ENCODE results near the gene CMTM2. TPM values are rescaled to one million over a fixed set of nuclear protein-coding genes. Genes with fewer than 3 reads are reported as not detected.

CMTM2 gene
- total and polyA plus RNA-seq, 2 of the 4 experiments (the other 2 are of a cell fraction): not detected

GRCh38 chr16:66554021-66554420 is 25.2 kb upstream of the CMTM2 start:
- Histone ChIP-seq H2BK20ac (ENCODE audit: low read depth, low read length) (no peak overlapping the region), H3K27me3 (ENCODE audit: control insufficient read depth, insufficient read depth, low read length) (no peaks in the 10 kb centered on the region), H2BK120ac (ENCODE audit: low read depth, low read length) (no peak overlapping the region), H2BK5ac (ENCODE audit: low read depth, low read length, poor library complexity, severe bottlenecking) (no peak overlapping the region), H3K14ac (replicated peaks; ENCODE audit: low read depth, low read length) (no peak overlapping the region), H3K27ac (ENCODE audit: insufficient read depth, low read length) (no peak overlapping the region), H2AK9ac (replicated peaks; ENCODE audit: low read depth, low read length, poor library complexity) (no peak overlapping the region), H3K4me1 (ENCODE audit: control insufficient read depth, insufficient read depth, low read length) (peaks cover 6% of the 10 kb centered on the region), H3K4me3 (ENCODE audit: insufficient read depth, low read depth, low read length) (no peak overlapping the region), H4K8ac (ENCODE audit: low read depth in 2 of 2, low read length in 2 of 2) (no peak overlapping the region), H3K23ac (ENCODE audit: low read depth, low read length) (no peak overlapping the region), H4K5ac (ENCODE audit: low read depth, low read length) (no peak overlapping the region), H2AFZ (replicated peaks; ENCODE audit: low read length, poor library complexity) (no peak overlapping the region), H3K9ac (ENCODE audit: low read depth, low read length) (no peak overlapping the region), H3K18ac (ENCODE audit: low read depth, low read length) (no peak overlapping the region), H3K36me3 (ENCODE audit: control insufficient read depth, insufficient read depth, low read length) (peaks cover 4% of the 10 kb centered on the region), H4K91ac (ENCODE audit: insufficient read depth, low read depth, low read length) (no peak overlapping the region), H3K56ac (ENCODE audit: extremely low read depth, insufficient read depth, low read length) (no peak overlapping the region), H2BK15ac (ENCODE audit: low read depth, low read length) (no peak overlapping the region), H3K9me3 (ENCODE audit: control insufficient read depth, insufficient read depth, low read length) (no peaks in the 10 kb centered on the region), H3K4me2 (ENCODE audit: low read depth, low read length) (no peak overlapping the region), H3K4ac (ENCODE audit: low read depth, low read length) (no peak overlapping the region), H4K20me1 (ENCODE audit: insufficient read depth, low read length) (no peaks in the 10 kb centered on the region), H3K9me1 (ENCODE audit: insufficient read depth, low read length) (peaks cover 14% of the 10 kb centered on the region; the same call in 1 of the 2 replicates), H2AK5ac (ENCODE audit: low read depth, low read length) (no peak overlapping the region), H3K79me1 (ENCODE audit: low read depth in 1 of 2, low read length in 2 of 2) (peaks cover 52 to 73% of the 10 kb centered on the region in 2 experiments)
- ATAC-seq (ENCODE audit: low read depth) (no peak), DNase-seq (no peak)
- no peak for TF ChIP-seq CHD1 (IDR thresholded peaks at IDR 0.05; ENCODE audit: low read depth, low read length)
- no peak for TF ChIP-seq BHLHE40 (IDR thresholded peaks at IDR 0.05; ENCODE audit: low read depth, low read length)
- TF ChIP-seq, protein P1, sequence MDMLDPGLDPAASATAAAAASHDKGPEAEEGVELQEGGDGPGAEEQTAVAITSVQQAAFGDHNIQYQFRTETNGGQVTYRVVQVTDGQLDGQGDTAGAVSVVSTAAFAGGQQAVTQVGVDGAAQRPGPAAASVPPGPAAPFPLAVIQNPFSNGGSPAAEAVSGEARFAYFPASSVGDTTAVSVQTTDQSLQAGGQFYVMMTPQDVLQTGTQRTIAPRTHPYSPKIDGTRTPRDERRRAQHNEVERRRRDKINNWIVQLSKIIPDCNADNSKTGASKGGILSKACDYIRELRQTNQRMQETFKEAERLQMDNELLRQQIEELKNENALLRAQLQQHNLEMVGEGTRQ (IDR thresholded peaks at IDR 0.05; ENCODE audit: low read depth, low read length): no peak
- TF ChIP-seq MAFK (IDR thresholded peaks at IDR 0.05; ENCODE audit: low read depth, low read length): no peak
- no peak for TF ChIP-seq CEBPB (IDR thresholded peaks at IDR 0.05; ENCODE audit: low read depth, low read length)
- ChIA-PET CTCF (no interaction called here), POLR2A (ENCODE audit: unreplicated experiment) (no interaction called here)
- in situ Hi-C loops (cut with MboI; ENCODE audit: low sequenced_read_pairs) (loop anchor here (5.0 kb wide), 1 partner anchor 48 kb away; the partner anchor contains the start of gene CMTM3), dilution Hi-C loops (cut with HindIII; ENCODE audit: low sequenced_read_pairs, unreplicated experiment) (no loop called here), intact Hi-C loops (cut with micrococcal nuclease) (no loop called here)
- 90% methylated on average over 2 of the region's 3 CpGs; no CpG with 5 or more reads in 1 of the 2 experiments for WGBS, 2 experiments (ENCODE audit: extremely low coverage in 2 of 2, insufficient read length in 1 of 2)
- BruUV-seq (replicated peaks): no TSS peak
